HG02642 (cell line): ENCODE results near the gene CHST6.
"Not testable (repeated sequence)": the region's sequence is repeated elsewhere in the genome, so short reads cannot be mapped to it uniquely, and the experiment has no call there.

ENCODE experiments used
- ATAC-seq: cut with Tn5 transposase; IDR thresholded peaks from one replicate; pipeline ENCODE4 v1.9.1; 2021; ENCODE audit warnings: mild to moderate bottlenecking; ENCODE audit not compliant: unreplicated experiment, poor library complexity

Gene CHST6

DNA sequence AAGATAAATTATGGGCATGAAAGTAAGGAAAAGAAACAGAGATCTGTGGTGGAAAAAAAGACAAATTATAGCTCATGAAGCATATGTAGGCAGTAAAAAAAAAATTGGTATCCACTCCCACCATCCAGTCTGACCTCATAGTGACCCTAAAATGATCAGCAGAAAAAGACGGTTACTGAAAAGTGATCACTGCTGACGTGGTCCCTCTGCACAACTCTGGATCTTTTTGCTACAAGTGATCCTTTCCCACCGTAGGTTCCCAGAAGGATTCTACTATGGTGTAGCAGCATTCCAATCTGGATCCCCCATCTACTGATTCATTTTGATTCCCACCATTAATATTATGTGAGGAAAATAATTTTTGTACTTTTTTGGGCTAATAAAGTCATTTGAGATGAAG, 10.9 kb upstream of the CHST6 start:
- ATAC-seq = no peak

DNA sequence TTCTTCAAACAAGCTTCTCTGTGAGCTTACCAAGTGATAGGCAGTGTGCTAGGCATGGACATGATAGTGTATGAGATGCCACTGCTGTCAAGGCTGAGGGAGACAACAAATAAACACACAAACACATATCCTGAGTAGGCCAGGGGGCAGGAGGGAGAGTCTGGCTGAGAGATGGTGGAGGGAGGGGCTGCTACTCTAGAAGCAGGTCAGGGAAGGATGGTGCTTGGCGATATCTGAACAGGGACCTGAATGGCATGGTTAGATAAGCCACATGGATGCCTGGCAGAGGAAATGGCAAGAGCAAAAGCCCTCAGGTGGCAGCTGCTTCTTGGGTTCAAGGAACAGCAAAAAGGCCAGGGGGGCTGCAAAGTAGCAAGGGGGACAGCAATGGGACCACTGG, 8.6 kb upstream of the CHST6 start:
- ATAC-seq = no peak

DNA sequence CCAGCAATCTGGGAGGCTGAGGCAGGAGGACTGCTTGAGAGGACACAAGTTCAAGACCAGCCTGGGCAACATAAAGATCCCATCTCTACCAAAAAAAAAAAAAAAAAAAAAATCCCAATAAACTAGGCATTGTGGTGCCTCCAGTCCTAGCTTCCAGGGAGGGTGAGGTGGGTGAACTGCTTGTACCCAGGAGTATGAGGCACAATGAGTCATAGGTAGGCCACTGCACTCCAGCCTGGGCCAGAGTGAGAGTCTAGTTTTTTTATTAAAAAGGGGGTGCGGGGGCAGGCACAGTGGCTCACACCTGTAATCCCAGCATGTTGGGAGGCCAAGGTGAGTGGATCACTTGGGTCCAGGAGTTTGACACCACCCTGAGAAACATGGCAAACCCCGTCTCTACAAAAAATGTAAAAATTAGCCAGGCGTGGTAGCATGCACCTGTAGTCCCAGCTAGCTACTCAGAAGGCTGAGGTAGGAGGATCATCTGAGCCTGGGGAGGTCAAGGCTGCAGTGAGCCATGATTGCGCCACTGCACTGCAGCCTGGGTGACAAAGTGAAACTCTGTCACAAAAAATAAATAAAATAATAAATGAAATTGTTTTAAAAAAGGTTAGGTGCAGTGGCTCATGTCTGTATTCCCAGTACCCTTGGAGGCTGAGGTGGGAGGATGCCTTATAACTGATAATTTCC, 7.8 kb upstream of the CHST6 start:
- ATAC-seq = no peak

DNA sequence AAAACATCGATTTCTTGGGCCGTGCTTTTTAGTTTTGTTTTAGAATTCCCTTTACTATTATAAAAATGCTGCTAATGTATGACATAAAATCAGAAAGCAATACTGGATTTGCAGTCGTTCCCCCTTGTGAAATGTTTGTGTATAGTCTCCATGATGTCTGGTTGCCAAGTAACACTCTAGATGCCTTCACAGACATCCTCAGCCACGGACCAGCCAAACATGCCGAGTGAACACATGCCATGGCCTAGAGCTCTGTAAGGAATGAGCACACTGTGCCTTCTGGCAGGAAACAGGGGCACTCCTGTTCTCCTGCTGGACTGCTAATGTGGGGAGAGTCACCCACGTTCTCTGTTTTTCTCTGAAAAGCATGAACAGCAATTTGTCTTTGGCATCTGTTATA, 6.6 kb upstream of the CHST6 start:
- not testable (repeated sequence) for ATAC-seq

DNA sequence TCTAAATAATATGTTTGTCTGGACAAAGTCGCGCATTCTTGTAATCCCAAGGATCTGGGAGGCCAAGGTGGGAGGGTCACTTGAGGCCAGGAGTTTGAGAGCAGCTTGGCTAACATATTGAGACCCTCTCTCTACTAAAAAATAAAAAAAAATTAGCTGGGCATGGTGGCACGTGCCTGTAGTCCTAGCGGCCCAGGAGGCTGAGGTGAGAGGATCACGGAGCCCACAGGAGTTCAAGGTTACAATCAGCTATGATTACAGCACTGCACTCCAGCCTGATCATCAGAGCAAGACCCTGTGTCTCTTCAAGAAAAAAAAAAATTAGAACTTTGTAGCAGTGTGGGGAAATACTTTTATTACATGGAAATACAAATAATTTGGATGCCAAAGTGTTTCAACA, 6.1 kb upstream of the CHST6 start:
- no peak for ATAC-seq

DNA sequence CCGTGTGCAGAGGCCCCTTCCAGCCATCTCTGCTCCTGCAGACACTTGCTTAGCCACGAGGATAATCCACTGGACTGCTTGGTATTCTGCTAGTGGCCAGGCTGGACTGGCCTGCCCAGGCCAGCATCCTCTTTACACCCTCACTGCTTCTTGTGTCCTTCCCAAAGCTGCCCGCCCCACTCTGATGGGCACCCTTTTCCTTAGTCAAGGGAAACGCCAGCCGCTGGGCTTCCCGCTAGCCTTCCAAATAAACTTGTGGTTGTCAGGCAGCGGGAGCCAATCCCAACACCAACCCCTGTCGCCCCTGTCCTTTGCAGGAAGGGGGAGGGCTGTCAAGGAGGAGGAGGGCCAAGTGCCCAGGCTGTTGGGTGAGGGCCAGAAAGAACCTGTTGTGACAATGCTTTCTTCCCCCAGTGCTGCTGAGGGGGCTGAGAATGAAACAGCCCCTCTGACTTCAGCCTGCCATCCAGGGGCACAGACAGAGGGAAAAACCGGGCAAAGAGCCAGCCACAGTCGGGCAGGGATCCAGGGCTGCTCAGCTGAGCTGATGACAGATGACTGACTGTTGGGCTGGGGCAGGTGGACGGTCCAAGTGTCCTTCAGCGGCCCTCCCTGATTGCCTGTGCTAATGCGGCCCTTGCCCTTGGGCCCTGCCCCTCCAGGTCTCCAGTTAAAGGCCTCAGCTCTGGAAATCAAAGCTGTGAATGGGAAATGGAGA, 3.5 kb upstream of the CHST6 start:
- ATAC-seq = not testable (repeated sequence)

DNA sequence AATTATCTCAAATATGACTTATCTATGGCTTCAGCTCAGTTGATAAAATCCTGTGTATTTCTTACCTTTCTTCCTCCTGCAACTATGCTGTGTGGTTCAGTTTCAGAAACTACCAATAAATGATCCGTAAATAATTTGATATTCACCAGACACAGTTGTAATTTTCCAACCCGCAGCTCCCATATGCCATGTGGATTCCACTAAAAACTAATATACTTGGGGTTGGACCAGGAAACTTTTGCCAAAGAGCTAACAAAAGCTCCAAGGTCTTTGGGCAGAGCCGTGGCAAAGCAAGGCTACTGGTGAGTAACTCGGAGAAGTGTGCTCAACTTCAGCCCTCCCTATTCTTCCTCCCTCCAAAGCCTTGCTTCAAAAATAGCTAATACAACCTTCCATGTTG, 2.3 kb upstream of the CHST6 start:
- no peak for ATAC-seq

DNA sequence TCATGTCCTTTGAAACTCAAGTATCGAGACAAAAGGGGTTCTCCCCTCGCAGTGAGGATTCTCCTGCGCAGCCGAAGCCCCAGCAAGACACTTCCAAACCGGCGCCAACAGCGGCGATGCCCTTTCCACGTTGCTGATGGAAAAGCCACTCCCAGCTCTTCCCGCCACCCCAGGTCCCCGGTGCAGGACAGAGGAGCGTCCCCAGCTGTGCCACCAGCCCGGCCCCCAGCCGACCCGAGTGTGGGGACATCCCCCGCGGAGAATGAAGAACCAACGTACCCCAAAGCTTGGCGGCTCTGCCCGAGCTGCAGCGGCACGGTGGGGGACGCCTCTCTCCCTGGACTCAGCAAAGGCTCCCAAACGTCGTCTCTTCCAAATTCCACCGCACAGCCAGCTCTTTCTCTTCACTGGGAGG, 573 bp downstream of the CHST6 start:
- ATAC-seq = no peak

DNA sequence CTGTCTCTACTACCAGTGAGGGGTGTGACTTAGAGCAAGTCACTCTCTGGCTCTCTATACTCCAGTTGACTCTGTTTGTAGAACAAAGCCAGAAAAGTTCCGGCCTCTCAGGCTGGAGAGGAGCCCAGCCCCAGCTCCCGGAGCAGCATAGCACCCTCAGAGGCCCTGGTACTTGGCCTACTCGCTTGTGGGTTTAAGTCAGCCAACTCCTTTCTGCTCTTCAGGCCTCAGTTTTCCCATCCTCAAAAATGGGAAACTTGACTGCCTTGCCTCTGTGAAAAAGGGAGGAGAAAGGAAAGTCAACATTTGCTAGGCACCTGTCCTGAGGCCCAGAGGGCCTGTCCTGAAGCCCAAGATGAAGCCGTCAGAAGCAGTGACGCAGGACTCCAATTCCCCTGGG, 1.1 kb downstream of the CHST6 start:
- no peak for ATAC-seq

DNA sequence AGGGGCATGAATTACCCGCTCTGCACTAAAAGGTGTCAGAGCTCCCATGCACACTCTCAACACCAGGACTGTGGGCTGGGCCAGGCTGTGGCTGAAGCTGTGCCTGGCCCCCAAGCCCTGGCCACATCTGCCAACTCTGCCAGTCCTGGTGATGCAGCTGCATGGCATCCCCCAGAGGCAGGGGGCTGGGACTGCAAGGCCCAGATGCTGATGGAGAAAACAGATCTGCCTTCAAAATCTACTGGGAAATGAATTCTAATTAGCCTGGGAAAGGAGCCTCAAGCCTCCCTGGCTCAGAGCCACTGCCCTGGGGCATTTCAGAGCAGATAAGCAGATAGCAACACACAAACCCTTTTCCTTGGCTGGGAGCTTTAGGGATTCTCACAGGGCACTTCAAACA, 3.4 kb downstream of the CHST6 start:
- no peak for ATAC-seq

DNA sequence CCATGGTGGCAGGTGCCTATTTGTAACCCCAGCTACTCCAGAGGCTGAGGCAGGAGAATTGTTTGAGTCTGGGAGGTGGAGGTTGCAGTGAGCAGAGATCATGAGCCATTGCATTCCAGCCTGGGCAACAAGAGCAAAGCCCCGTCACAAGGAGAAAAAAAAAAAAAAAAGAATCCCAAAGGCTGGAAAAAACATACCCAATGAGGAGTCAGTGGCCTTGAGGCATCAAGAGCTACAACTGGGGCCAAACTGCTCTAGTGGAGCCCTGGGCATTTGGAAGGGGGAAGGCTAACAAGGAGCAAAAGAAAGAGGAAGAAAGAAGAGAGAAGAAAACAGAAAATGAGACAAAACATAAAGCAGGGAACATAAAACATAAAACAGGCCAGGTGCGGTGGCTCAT, 6.9 kb downstream of the CHST6 start:
- ATAC-seq = no peak

DNA sequence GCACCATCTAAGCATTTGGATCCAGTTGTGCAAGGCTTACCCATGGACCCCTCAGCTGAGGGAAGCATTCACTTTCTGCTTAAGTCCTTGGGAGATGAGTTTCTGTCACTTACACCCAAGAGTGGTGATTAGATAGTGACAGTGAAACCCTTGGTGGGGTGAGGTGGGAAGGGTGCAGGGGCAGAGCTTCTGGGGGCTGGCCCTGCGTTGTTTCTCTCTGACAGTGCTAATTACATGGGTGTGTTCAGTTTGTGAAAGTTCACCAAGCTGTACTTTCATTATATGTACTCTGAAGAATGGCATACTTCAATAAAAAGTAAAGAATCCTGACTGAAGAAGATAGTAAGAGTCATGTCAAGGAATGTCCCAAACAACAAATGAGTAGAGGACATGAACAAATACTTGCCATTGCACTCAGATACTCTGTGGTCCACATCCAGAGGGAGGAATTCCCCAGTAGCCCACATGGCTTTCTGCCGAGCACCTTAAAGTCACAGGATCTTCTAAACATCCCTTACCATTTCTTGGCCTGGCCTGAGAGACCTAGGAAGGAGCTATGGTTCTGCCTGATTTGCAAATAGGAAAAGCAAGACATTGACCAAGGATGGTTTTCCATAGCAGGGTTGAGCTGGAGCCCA, 8.4 kb downstream of the CHST6 start:
- peak; percentile 64 for ATAC-seq

DNA sequence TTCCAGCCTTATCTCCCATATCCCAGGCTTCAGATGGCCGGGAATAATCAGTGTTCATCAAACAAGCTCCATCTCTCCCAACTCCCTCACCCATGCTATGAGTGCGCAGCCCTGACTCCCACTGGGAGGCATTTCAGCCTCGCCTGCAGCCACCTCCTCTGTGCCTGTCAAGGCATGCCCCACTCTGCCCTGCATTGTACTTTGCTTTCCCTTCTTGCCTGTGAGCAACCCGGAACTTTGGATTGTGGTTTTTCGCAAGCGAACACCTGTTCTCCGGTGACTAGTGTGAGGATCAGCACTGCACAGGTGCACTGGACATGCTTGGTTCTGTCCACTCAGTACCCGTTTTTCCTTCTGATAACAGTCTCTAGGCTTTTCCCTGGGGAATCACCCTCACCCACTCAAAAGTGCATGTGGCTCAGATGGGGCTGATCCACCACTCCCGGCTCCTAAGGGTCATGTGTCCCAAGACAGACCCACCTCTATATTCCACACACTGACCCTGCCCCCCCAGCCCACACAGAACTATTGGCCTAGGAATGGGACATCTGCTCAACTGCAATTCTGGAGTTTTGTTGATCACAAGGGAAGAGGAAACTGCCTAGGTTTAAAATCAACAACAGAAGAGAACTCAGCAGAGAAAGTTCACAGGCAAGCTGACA, 9.1 kb downstream of the CHST6 start:
- ATAC-seq = no peak

DNA sequence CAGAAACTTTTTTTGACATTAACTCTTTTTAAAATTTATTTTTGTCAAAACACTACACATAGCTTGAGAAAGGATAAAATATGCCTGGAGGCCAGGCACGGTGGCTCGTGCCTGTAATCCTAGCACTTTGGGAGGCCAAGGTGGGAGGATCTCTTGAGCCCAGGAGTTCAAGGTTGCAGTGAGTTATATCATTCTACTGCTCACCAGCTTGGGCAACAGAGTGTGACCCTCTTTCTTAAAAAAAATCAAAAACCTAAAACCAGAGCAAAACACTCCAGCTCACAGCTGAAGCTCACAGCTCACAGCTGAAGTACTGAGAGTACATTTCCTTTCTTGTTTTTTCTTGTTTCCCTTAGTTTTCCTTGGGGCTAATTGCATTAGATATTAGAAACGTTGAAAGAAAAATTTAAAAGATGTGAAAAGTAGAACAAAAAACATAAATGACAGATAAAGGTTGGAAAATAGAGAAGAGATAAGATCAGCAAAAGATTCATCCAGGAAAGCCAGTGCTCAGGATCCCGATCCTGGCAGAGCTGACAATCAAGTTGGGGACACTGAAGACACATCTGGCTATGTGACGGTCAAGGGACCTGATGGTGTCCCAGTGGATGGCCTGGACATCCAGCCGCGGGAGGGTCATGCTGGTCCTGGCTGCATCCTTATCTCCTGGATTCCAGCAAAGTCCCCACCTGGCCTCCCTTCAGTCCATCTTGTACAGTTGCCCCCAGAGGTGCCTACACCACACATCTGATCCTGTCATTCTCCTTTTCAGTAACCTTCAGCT, 9.8 kb downstream of the CHST6 start:
- ATAC-seq = peak; percentile 53

DNA sequence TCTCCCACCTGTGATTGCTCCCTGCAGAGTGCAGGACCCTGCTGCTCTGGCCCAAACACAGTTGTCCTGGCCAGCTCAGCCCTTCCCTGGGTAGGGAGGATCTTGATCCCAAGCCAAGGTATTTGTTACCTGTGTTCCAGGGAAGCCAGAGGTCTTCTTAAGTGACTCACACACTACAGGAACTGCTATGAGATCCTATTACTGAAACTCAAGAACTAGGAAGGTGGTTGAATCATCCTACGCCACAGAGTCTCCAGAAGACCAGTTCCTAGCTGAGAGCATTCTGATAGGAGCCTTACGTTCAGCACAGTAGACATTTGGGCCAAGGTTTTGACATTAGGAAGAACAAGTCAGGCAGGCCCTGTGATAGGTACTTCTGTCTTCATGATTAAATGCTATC, 12.0 kb downstream of the CHST6 start:
- ATAC-seq = no peak

DNA sequence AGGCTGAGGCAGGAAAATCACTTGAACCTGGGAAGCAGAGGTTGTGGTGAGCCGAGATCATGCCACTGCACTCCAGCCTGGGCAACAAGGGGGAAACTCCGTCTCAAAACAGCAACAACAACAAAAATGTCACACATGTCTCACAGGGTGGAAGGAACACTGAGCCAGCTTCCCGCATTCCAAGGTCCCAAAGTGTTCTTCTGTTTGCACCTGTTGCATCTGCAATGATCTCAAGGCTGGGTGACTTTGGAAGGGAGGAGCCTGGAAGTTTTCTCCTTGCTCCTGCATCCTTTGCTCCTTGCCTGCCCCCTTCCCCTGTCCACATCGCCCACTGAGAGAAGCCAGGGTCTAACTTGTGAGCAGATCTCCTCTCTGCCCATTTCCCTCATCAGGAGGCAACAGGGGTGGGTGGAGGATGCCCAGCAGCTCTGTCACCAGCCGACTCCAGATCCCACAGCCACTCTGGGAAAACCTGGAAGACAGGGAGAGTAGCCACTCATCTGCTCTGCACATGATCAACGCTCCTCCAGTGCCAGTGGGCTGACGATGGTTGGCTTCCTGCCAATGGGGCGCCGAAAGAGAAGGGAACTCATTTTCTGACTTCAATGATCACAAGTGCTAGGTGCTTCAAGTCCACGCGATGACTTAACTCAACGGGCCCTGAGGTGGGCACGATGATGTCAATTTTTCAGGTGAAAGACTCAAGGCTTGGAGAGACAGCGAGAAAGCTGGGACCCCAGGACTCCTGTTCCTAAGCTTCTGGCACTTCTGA, 12.6 kb downstream of the CHST6 start:
- no peak for ATAC-seq

DNA sequence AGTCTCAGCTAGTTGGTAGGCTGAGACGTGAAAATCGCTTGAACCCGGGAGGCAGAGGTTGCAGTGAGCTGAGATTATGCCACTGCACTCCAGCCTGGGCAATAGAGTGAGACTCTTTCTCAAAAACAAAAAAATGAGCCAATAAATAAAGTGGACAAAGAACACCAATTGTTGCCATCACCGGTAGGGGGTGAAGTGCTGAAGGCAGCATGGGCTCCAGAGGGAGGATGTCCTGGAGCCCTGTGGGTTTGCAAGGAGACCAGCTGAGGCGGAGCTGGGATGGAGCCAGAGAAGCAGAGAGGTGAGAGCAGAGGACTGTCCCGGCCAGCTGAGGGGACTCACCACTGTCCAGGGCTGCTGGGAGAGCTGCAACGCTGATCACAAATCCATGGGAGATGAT, 13.8 kb downstream of the CHST6 start:
- ATAC-seq = no peak

DNA sequence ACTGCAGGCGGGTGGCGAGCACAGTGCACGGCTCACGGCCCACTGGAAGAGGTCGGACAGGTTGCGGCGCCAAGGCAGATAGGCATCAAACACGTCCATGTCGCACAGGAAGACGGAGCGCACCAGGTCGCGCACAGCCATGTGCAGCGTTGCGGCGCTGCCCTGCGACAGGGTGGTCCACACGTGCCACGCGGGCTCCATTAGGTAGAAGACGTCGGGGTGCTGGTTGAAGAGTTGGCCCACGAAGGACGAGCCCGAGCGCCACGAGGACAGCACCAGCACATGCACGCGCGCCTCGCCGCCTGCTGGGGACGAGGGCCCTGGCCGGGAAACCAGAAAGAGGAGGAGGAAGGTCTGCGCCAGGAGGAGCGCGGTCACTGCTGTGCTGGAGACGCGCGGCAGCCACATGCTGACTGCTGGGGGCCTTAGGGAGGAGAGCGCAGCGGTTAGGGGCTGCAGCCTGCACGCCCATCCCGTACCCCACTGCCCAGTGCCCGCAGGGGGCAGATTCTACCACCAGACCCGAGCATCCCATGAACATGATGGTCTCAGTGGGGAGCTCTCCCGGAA, 15.7 kb downstream of the CHST6 start:
- ATAC-seq = no peak
